22Rv1 (cell line): Measurements from ENCODE around the gene BLTP3A.

Source experiments
- ZFX ChIP-seq: fragments of 450-650 bp; IDR thresholded peaks from 2 replicates; pipeline ENCODE4 v1.6.1; 2017; ENCODE audit warnings: antibody characterized with exemption, borderline replicate concordance
- TF ChIP-seq, protein P1 (sequence below): fragments of 450-650 bp; IDR thresholded peaks from 2 replicates; pipeline ENCODE4 v1.5.1; 2017; ENCODE audit warnings: mild to moderate bottlenecking

DNA sequence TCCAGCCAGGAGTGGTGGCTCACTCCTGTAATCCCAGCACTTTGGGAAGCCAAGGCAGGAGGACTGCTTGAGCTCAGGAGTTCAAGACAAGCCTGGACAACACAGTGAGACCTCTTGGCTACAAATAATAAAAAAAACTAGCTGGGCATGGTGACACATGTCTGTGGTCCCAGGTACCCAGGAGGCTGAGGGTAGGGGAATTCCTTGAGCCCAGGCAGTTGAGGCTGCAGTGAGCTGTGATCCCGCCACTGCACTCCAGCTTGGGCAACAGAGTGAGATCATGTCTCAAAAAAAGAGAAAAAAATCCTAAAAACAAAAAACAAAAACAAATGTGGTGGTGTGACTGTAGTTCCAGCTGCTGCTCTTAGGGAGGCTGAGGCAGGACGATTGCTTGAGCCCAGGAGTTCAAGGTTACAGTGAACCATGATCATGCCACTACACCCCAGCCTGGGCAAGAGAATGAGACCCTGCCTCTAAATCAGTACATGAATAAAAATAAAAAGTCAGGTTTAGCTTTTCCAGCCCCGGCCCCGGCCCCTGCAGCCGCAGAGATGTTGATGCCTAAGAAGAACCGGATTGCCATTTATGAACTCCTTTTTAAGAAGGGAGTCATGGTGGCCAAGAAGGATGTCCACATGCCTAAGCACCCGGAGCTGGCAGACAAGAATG, 48.1 kb upstream of the BLTP3A start:
- TF ChIP-seq, protein P1, sequence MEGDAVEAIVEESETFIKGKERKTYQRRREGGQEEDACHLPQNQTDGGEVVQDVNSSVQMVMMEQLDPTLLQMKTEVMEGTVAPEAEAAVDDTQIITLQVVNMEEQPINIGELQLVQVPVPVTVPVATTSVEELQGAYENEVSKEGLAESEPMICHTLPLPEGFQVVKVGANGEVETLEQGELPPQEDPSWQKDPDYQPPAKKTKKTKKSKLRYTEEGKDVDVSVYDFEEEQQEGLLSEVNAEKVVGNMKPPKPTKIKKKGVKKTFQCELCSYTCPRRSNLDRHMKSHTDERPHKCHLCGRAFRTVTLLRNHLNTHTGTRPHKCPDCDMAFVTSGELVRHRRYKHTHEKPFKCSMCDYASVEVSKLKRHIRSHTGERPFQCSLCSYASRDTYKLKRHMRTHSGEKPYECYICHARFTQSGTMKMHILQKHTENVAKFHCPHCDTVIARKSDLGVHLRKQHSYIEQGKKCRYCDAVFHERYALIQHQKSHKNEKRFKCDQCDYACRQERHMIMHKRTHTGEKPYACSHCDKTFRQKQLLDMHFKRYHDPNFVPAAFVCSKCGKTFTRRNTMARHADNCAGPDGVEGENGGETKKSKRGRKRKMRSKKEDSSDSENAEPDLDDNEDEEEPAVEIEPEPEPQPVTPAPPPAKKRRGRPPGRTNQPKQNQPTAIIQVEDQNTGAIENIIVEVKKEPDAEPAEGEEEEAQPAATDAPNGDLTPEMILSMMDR = no peak
- TF ChIP-seq ZFX = no peak
